ENCODE data around the gene TMEM204.

DNA sequence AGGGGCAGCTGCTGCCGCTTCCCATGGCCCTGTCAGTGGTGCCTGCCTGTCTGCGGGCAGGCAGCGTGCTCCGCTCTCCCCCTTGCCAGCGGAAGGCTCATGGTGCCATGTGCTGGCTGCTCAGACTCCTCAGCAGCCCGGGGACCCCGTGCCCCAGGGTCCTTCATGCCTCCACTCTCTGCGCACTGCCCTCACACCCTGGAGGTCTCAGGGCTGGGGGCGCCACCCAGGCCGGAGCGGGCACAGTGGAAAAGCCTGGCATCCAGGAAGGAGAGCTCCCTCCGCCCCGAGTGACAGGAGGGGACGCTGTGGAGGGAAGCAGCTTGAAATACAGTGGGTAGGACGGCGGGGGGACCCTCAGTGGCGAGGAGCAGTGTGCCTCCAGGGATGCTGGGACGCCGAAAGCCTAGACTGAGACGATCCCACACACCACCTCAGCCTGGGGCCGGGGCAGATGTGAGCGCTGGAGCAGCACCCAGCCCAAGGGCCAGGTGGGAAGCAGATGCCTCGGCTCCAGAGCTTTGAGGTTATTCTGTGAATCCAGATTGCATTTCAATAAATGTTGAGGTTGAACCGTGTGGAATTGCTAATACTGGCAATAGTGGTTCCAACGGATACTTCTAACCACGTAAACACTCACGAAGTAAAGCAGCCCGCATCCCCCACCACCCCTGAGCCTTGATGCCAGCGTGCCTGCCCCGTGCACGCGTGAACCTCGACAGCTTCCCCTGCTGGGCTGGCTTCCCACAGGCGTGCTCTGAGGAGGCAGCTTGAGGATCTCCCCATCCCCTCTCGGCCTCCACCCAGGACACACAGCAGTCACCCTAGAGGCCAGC, 6.5 kb downstream of the TMEM204 start:
- TF ChIP-seq, protein P1, sequence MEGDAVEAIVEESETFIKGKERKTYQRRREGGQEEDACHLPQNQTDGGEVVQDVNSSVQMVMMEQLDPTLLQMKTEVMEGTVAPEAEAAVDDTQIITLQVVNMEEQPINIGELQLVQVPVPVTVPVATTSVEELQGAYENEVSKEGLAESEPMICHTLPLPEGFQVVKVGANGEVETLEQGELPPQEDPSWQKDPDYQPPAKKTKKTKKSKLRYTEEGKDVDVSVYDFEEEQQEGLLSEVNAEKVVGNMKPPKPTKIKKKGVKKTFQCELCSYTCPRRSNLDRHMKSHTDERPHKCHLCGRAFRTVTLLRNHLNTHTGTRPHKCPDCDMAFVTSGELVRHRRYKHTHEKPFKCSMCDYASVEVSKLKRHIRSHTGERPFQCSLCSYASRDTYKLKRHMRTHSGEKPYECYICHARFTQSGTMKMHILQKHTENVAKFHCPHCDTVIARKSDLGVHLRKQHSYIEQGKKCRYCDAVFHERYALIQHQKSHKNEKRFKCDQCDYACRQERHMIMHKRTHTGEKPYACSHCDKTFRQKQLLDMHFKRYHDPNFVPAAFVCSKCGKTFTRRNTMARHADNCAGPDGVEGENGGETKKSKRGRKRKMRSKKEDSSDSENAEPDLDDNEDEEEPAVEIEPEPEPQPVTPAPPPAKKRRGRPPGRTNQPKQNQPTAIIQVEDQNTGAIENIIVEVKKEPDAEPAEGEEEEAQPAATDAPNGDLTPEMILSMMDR (IDR thresholded peaks at IDR 0.05): no peak
- no peak for TF ChIP-seq ZFX (IDR thresholded peaks at IDR 0.05; ENCODE audit: borderline replicate concordance)

All from 22Rv1 (cell line).